ENCODE data around the gene SLC38A6.

DNA sequence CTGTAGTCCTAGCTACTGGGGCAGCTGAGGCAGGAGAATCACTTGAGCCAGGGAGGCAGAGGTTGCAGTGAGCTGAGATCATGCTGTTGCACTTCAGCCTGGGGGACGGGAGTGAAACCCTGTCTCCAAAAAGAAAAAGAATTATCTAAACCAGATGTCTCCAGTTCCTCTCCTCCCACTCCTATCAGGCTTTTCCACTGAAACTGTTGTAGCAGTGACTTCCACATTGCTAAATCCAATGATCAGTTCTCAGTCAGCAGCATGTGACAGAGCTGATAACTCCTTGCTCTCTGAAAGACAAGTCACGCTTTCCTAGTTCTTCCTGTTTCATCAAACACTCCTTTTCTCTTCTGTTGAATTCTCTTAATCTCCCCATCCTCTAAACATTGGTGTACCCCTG, 8.6 kb downstream of the SLC38A6 start:
- no peak for TF ChIP-seq POLR2A (IDR thresholded peaks at IDR 0.05)
- TF ChIP-seq, protein P1, sequence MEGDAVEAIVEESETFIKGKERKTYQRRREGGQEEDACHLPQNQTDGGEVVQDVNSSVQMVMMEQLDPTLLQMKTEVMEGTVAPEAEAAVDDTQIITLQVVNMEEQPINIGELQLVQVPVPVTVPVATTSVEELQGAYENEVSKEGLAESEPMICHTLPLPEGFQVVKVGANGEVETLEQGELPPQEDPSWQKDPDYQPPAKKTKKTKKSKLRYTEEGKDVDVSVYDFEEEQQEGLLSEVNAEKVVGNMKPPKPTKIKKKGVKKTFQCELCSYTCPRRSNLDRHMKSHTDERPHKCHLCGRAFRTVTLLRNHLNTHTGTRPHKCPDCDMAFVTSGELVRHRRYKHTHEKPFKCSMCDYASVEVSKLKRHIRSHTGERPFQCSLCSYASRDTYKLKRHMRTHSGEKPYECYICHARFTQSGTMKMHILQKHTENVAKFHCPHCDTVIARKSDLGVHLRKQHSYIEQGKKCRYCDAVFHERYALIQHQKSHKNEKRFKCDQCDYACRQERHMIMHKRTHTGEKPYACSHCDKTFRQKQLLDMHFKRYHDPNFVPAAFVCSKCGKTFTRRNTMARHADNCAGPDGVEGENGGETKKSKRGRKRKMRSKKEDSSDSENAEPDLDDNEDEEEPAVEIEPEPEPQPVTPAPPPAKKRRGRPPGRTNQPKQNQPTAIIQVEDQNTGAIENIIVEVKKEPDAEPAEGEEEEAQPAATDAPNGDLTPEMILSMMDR (IDR thresholded peaks at IDR 0.05) = no peak
